HepG2 (cell line): ENCODE measurements around the gene CEP55. TPM values are rescaled to one million over a fixed set of nuclear protein-coding genes. Genes with fewer than 3 reads are reported as not detected.
"Not testable (repeated sequence)": the region's sequence is repeated elsewhere in the genome, so short reads cannot be mapped to it uniquely, and the experiment has no call there.

Experiments used
- ATAC-seq: fragments of 200-7000 bp; cut with Tn5 transposase; 3 replicates; pipeline ENCODE4 v1.9.1; 2020; ENCODE audit warnings: mild to moderate bottlenecking, moderate library complexity
- BruUV-seq: library from RNA; stranded (reverse); fragments of 400-500 nt; replicated peaks from 2 replicates; lab custom pipeline; 2021; lab: Mats Ljungman, UMichigan
- CTCF ChIA-PET: fragments of 300-600 bp; formaldehyde crosslinking; extraction: SDS; loops from one replicate; lab custom pipeline; 2021; ENCODE audit warnings: low total read pairs, inconsistent platforms, low intra/inter-chr PET ratio; lab: Yijun Ruan, JAX
- POLR2A ChIA-PET: fragments of 350-600 bp; sonication (Branson Sonifier 250); formaldehyde crosslinking; loops from one replicate; lab custom pipeline; 2020; ENCODE audit warnings: antibody characterized with exemption, inconsistent platforms; lab: Yijun Ruan, JAX
- DNase-seq: peaks from one replicate; pipeline ENCODE4 v3.0.0-alpha.2; 2015; ENCODE audit warnings: low spot score
- FAIRE-seq: peaks from 3 replicates; lab custom pipeline; 2011; peaks lifted over from hg19 to GRCh38; lab: Jason Lieb, UNC
- H2AFZ ChIP-seq: one replicate; pipeline ENCODE4 v1.6.1; 2011; ENCODE audit warnings: low read length, inconsistent platforms
- H3K27ac ChIP-seq: fragments of 300-600 bp; 3 replicates; pipeline ENCODE4 v1.8.0; 2011; ENCODE audit warnings: mixed run types, mild to moderate bottlenecking, mixed read lengths, low read length, inconsistent platforms; ENCODE audit not compliant: insufficient read depth; ENCODE audit errors: extremely low read length
- H3K27me3 ChIP-seq, 2 experiments: fragments of 200-600 bp in 1 of 2; 2 replicates in 1 of 2; 3 replicates in 1 of 2; pipeline versions ENCODE4 v1.6.0 to v1.8.0; 2011; ENCODE audit warnings: low read length in 2 of 2, mild to moderate bottlenecking in 2 of 2, moderate library complexity in 2 of 2, inconsistent platforms in 1 of 2; ENCODE audit not compliant: insufficient read depth in 2 of 2, control insufficient read depth in 1 of 2
- H3K36me3 ChIP-seq, 2 experiments: fragments of 200-600 bp in 1 of 2; replicated peaks in 1 of 2; 2 replicates in 1 of 2; 3 replicates in 1 of 2; pipeline versions ENCODE4 v1.5.1 to v1.8.0; 2011; ENCODE audit warnings: low read length in 2 of 2, inconsistent platforms in 1 of 2; ENCODE audit not compliant: insufficient read depth in 2 of 2, control insufficient read depth in 1 of 2
- H3K4me1 ChIP-seq: 2 replicates; pipeline ENCODE4 v1.5.1; 2012; ENCODE audit warnings: low read length, inconsistent platforms; ENCODE audit not compliant: insufficient read depth
- H3K4me2 ChIP-seq: 2 replicates; pipeline ENCODE4 v1.6.0; 2011; ENCODE audit warnings: low read depth, low read length, inconsistent platforms
- H3K4me3 ChIP-seq, 3 experiments: fragments of 200-600 bp in 1 of 3; sonication (generic), shearing (Covaris generic) in 1 of 3; replicated peaks in 1 of 3; 2 replicates each; pipeline ENCODE4 v1.5.1; 2011 to 2016; ENCODE audit warnings: low read length in 3 of 3, inconsistent platforms in 2 of 3, low read depth in 2 of 3, mild to moderate bottlenecking in 2 of 3, control low read depth in 1 of 3, mixed read lengths in 1 of 3; ENCODE audit not compliant: insufficient read depth in 1 of 3
- H3K79me2 ChIP-seq: one replicate; pipeline ENCODE4 v1.6.1; 2011; ENCODE audit warnings: low read length, inconsistent platforms; ENCODE audit not compliant: insufficient read depth
- H3K9ac ChIP-seq: 2 replicates; pipeline ENCODE4 v1.6.0; 2011; ENCODE audit warnings: mild to moderate bottlenecking, low read depth, low read length, inconsistent platforms; ENCODE audit not compliant: insufficient read depth
- H3K9me3 ChIP-seq: 2 replicates; pipeline ENCODE4 v1.5.1; 2012; ENCODE audit warnings: mild to moderate bottlenecking, low read length
- H4K20me1 ChIP-seq: 2 replicates; pipeline ENCODE4 v1.6.0; 2011; ENCODE audit warnings: inconsistent platforms, mild to moderate bottlenecking, low read length, moderate library complexity; ENCODE audit not compliant: insufficient read depth
- TGIF2 ChIP-seq: IDR thresholded peaks from 2 replicates; pipeline ENCODE4 v1.6.1; 2016; ENCODE audit warnings: control low read depth, missing compliant biosample characterization
- ZNF605 ChIP-seq: sonication (generic); formaldehyde crosslinking; IDR thresholded peaks from 2 replicates; pipeline ENCODE4 v1.8.0; 2022; ENCODE audit warnings: mild to moderate bottlenecking, missing genetic modification reagents
- WGBS: methylation state at CpG from one replicate; pipeline ENCODE4 v1.1.6; 2017; ENCODE audit warnings: low lambda C conversion rate; 5-methylcytosine and 5-hydroxymethylcytosine counted together
- in situ Hi-C: cut with HindIII; loops from 2 replicates; pipeline ENCODE4 v1.10.0; 2017; ENCODE audit warnings: low pct_unique_long_range_greater_than_20kb; ENCODE audit not compliant: extremely low pct_ligation_motif_present
- intact Hi-C: fragments of 100-400 bp; cut with micrococcal nuclease; formaldehyde crosslinking; loops from one replicate; pipeline ENCODE4 v1.10.0; 2022; ENCODE audit not compliant: unreplicated experiment
- polyA plus RNA-seq, 8 experiments: library from polyadenylated mRNA; depleted of rRNA in 3 of 8; stranded (reverse) in 7 of 8; unstranded in 1 of 8; fragments of >200 nt; fragmentation: Illumina TruSeq in 4 of 8; extraction: Trizol in 4 of 8; gene quantifications; 2 replicates each; pipeline versions ENCODE4 v1.2.1 to v1.2.3, GENCODE V29; 2011 to 2016; ENCODE audit warnings: low read depth in 4 of 8, missing spikeins in 1 of 8, mixed read lengths in 1 of 8; ENCODE audit not compliant: insufficient read depth in 1 of 8
- total RNA-seq, 5 experiments: library from RNA; depleted of rRNA; stranded (reverse); fragments of >200 nt; fragmentation: Illumina TruSeq; extraction: Trizol; gene quantifications; 2 replicates each; pipeline ENCODE4 v1.2.3, GENCODE V29; 2016; ENCODE audit warnings: low read depth in 1 of 5

The CEP55 gene
- total and polyA plus RNA-seq, 2 of the 13 experiments (the other 11 are each of a cell fraction or from before 2014, with no cell fraction given) = 6.5 to 17.1 TPM

GRCh38 chr10:93542358-93542791, 46.0 kb downstream of the CEP55 start:
- Histone ChIP-seq H3K9ac (no peak overlapping the region), H3K36me3 (no peaks in the 10 kb centered on the region), H3K27me3 (no peaks in the 10 kb centered on the region; a peak in 1 of 5 replicates), H3K4me3 (peak overlapping the region in 1 of 3 experiments; percentile 37; a peak in 1 of 6 replicates), H4K20me1 (no peaks in the 10 kb centered on the region), H3K79me2 (no peaks in the 10 kb centered on the region), H2AFZ (no peak overlapping the region), H3K4me1 (peaks cover 11% of the 10 kb centered on the region), H3K4me2 (peak overlapping the region; percentile 62), H3K9me3 (no peaks in the 10 kb centered on the region), H3K27ac (no peak overlapping the region)
- FAIRE-seq (peak; percentile 4), ATAC-seq (peak; percentile 66), DNase-seq (no peak)
- CTCF ChIA-PET = interaction anchor here (1.5 to 1.8 kb wide), 2 partner anchors 138 to 274 kb away, joined by 4 to 11 read pairs; no protein-coding TSS in a partner anchor
- WGBS = 13% methylated on average over 10 of the region's 10 CpGs
- intact Hi-C loops = loop anchor here (2.0 to 10.0 kb wide), 2 partner anchors 52 to 138 kb away; no protein-coding TSS in a partner anchor
- TF ChIP-seq ZNF605 (no peak), TGIF2 (CRISPR knock-in tag) (0 out of 2 replicates have a peak, but pooled peaks have one; percentile 54)
- POLR2A ChIA-PET = interaction anchor here (0.7 kb wide), 1 partner anchor 52 kb away, joined by 3 read pairs; no protein-coding TSS in a partner anchor
- in situ Hi-C loops = no loop called here
- BruUV-seq = no TSS peak

- in situ Hi-C loops, FAIRE-seq, H3K36me3 ChIP-seq, H3K4me2 ChIP-seq, POLR2A ChIA-PET, H3K27ac ChIP-seq, H3K9ac ChIP-seq, H2AFZ ChIP-seq, H3K9me3 ChIP-seq, CTCF ChIA-PET, H4K20me1 ChIP-seq, H3K27me3 ChIP-seq, ATAC-seq, DNase-seq, BruUV-seq, H3K4me3 ChIP-seq, H3K79me2 ChIP-seq: not testable (repeated sequence)
- H3K4me1 ChIP-seq = peaks cover 20% of the 10 kb centered on the region
- 38% methylated on average over 8 of the region's 8 CpGs for WGBS
- intact Hi-C loops = loop anchor here (10.0 kb wide), 1 partner anchor 48 kb away; no protein-coding TSS in a partner anchor
These were observed 50.6 kb downstream of the CEP55 start for GRCh38 chr10:93546995-93547394.
